ENCODE results near the gene MRTFA. TPM values are rescaled to one million over a fixed set of nuclear protein-coding genes. Genes with fewer than 3 reads are reported as not detected.
A peak's percentile ranks its signal among the peaks of the same experiment; 100 is the strongest.
"Not testable (repeated sequence)": the region's sequence is repeated elsewhere in the genome, so short reads cannot be mapped to it uniquely, and the experiment has no call there.

The MRTFA gene
- total RNA-seq, 2 experiments from 2014 or later, result 44.1 to 45.5 TPM

GRCh38 chr22:40383905-40384304, 252.6 kb downstream of the MRTFA start:
- Mint-ChIP-seq H3K27ac (no peak overlapping the region), H3K36me3 (no peaks in the 10 kb centered on the region), H3K4me3 (no peak overlapping the region), H3K27me3 (no peaks in the 10 kb centered on the region), H3K4me1 (ENCODE audit: low read depth) (peaks cover 52% of the 10 kb centered on the region), H3K9me3 (no peaks in the 10 kb centered on the region)
- ChIA-PET POLR2A (no interaction called here), CTCF (no interaction called here)
- DNase-seq, result no peak
- intact Hi-C loops (cut with micrococcal nuclease), result no loop called here

DNA sequence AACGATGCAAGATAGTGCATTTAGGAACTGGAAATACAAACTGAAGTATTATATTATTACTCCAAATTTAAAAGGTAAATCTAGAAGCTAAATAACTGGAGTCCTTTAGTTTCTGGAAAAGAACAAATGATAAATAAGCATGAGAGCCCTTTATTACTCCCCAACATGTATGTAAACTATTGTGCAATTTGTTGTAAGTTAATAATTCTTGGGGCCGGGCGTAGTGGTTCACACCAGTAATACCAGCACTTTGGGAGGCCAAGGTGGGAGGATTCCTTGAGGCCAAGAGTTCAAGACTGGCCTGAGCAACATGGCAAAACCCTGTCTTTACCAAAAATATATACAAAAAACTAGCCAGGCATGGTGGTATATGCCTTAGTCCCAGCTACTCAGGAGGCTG, 255.1 kb downstream of the MRTFA start:
- DNase-seq, result no peak
- no peaks in the 10 kb centered on the region for H3K9me3 Mint-ChIP-seq
- ChIA-PET POLR2A (no interaction called here), CTCF (interaction anchor here (0.7 to 0.9 kb wide), 2 partner anchors 84 to 265 kb away, joined by 3 read pairs; no protein-coding TSS in a partner anchor)
- no peak overlapping the region for H3K4me3 Mint-ChIP-seq
- H3K36me3 Mint-ChIP-seq, result no peaks in the 10 kb centered on the region
- intact Hi-C loops (cut with micrococcal nuclease), result no loop called here
- no peaks in the 10 kb centered on the region for H3K27me3 Mint-ChIP-seq
- no peak overlapping the region for H3K27ac Mint-ChIP-seq
- H3K4me1 Mint-ChIP-seq (ENCODE audit: low read depth), result peaks cover 38% of the 10 kb centered on the region

DNA sequence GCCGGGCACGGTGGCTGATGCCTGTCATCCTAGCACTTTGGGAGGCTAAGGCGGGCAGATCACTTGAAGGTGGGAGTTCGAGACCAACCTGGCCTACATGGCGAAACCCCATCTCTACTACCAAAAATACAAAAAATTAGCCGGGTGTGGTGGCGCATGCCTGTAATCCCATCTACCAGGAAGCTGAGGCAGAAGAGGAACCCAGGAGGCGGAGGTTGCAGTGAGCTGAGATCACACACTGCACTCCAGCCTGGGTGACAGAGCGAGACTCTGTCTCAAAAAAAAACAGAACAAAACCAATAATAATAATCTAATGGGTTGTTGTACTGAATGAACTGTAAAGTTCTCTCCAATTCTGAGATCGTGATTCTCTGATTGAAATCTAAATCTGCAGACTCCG, 258.1 kb downstream of the MRTFA start:
- CTCF ChIA-PET, result interaction anchor here (0.9 to 1.4 kb wide), 2 partner anchors 68 to 110 kb away, joined by 3 read pairs; no protein-coding TSS in a partner anchor
- H3K27me3 Mint-ChIP-seq; H3K4me3 Mint-ChIP-seq; H3K36me3 Mint-ChIP-seq; H3K9me3 Mint-ChIP-seq; intact Hi-C loops (cut with micrococcal nuclease); H3K27ac Mint-ChIP-seq; POLR2A ChIA-PET; DNase-seq: not testable (repeated sequence)
- peaks cover 13% of the 10 kb centered on the region for H3K4me1 Mint-ChIP-seq (ENCODE audit: low read depth)

DNA sequence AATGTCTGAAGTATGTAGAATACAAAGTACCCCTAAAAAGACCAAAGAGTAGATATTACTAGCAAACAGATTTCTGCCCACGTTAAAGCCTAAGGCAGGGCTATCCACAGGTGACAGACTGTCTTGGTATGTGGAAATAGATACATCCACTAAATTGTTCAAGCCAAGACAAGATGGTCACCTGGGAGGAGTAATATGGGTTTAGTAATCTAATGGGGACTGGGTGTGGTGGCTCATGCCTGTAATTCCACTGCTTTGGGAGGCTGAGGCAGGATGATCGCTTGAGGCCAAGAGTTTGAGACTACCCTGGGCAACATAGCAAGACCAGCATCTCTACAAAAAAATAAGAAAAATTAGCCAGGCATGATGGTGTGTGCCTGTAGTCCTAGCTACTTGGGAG, 258.6 kb downstream of the MRTFA start:
- ChIA-PET CTCF (interaction anchor here (0.6 to 0.9 kb wide), 3 partner anchors 7 to 69 kb away, joined by 3 to 4 read pairs (median 4); no protein-coding TSS in a partner anchor), POLR2A (no interaction called here)
- H3K9me3 Mint-ChIP-seq, result no peaks in the 10 kb centered on the region
- H3K4me1 Mint-ChIP-seq (ENCODE audit: low read depth), result peaks cover 15% of the 10 kb centered on the region
- no peak overlapping the region for H3K4me3 Mint-ChIP-seq
- H3K27me3 Mint-ChIP-seq, result no peaks in the 10 kb centered on the region
- intact Hi-C loops (cut with micrococcal nuclease), result no loop called here
- no peaks in the 10 kb centered on the region for H3K36me3 Mint-ChIP-seq
- H3K27ac Mint-ChIP-seq, result no peak overlapping the region
- DNase-seq, result no peak

GRCh38 chr22:40376149-40376548, 260.4 kb downstream of the MRTFA start:
- no peak overlapping the region for H3K4me3 Mint-ChIP-seq
- intact Hi-C loops (cut with micrococcal nuclease), result no loop called here
- no peak for DNase-seq
- H3K27me3 Mint-ChIP-seq, result no peaks in the 10 kb centered on the region
- H3K9me3 Mint-ChIP-seq, result no peaks in the 10 kb centered on the region
- H3K27ac Mint-ChIP-seq, result no peak overlapping the region
- peaks cover 26% of the 10 kb centered on the region for H3K4me1 Mint-ChIP-seq (ENCODE audit: low read depth)
- CTCF ChIA-PET, result no interaction called here
- peaks cover 2% of the 10 kb centered on the region for H3K36me3 Mint-ChIP-seq
- POLR2A ChIA-PET, result interaction anchor here (0.6 kb wide), 1 partner anchor 36 kb away, joined by 3 read pairs; no protein-coding TSS in a partner anchor

DNA sequence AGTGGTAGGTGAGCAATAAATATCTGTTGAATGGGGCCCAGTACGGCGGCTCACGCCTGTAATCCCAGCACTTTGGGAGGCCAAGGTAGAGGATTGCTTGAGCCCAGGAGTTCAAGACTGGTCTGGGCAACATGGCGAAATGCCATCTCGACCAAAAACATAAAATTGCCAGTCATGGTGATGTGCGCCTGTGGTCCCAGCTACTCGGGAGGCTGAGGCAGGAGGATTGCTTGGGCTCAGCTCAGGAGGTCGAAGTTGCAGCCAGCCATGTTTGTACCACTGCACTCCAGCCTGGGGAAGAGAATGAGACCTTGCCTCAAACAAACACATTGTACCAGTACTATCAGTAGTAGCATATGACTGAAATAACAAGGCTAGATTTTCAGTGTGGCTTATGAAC, 262.0 kb downstream of the MRTFA start:
- no peaks in the 10 kb centered on the region for H3K9me3 Mint-ChIP-seq
- ChIA-PET CTCF (interaction anchor here (0.7 kb wide), 1 partner anchor 63 kb away, joined by 3 read pairs; no protein-coding TSS in a partner anchor), POLR2A (interaction anchor here (1.0 kb wide), 1 partner anchor 30 kb away, joined by 3 read pairs; no protein-coding TSS in a partner anchor)
- intact Hi-C loops (cut with micrococcal nuclease), result no loop called here
- no peaks in the 10 kb centered on the region for H3K27me3 Mint-ChIP-seq
- no peak overlapping the region for H3K4me3 Mint-ChIP-seq
- H3K36me3 Mint-ChIP-seq, result peaks cover 2% of the 10 kb centered on the region
- peaks cover 30% of the 10 kb centered on the region for H3K4me1 Mint-ChIP-seq (ENCODE audit: low read depth)
- H3K27ac Mint-ChIP-seq, result no peak overlapping the region
- no peak for DNase-seq

GRCh38 chr22:40368836-40369235, 267.7 kb downstream of the MRTFA start:
- Mint-ChIP-seq H3K27ac (peak overlapping the region; percentile 23), H3K4me3 (no peak overlapping the region), H3K27me3 (no peaks in the 10 kb centered on the region), H3K4me1 (ENCODE audit: low read depth) (peaks cover 23% of the 10 kb centered on the region), H3K9me3 (no peaks in the 10 kb centered on the region), H3K36me3 (peaks cover 41% of the 10 kb centered on the region)
- no peak for DNase-seq
- POLR2A ChIA-PET, result no interaction called here
- intact Hi-C loops (cut with micrococcal nuclease), result no loop called here
- CTCF ChIA-PET, result no interaction called here

DNA sequence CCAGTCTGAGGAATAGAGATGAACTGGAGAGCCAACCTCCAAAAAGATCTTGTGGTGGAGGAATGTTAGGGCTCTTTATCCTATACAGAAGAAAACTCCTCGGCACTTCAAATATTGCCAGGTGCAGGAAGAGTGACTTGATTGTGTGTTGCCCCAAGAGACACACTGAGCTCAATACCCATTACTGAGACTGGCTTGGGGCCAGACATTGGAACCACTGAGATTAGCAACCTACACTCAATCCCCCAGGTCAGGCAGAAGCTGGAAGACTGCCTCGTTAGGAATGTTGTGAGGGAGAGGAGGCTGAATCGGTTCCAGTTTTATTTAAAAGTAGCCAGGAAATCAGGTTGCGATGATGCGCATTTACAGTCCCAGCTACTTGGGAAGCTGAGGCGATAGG, 268.5 kb downstream of the MRTFA start:
- CTCF ChIA-PET, result no interaction called here
- no peaks in the 10 kb centered on the region for H3K27me3 Mint-ChIP-seq
- H3K4me3 Mint-ChIP-seq, result no peak overlapping the region
- no peaks in the 10 kb centered on the region for H3K9me3 Mint-ChIP-seq
- intact Hi-C loops (cut with micrococcal nuclease), result no loop called here
- peaks cover 48% of the 10 kb centered on the region for H3K36me3 Mint-ChIP-seq
- POLR2A ChIA-PET, result interaction anchor here (0.9 kb wide), 1 partner anchor 248 kb away, joined by 5 read pairs; no protein-coding TSS in a partner anchor
- DNase-seq, result no peak
- no peak overlapping the region for H3K27ac Mint-ChIP-seq
- H3K4me1 Mint-ChIP-seq (ENCODE audit: low read depth), result peaks cover 20% of the 10 kb centered on the region

DNA sequence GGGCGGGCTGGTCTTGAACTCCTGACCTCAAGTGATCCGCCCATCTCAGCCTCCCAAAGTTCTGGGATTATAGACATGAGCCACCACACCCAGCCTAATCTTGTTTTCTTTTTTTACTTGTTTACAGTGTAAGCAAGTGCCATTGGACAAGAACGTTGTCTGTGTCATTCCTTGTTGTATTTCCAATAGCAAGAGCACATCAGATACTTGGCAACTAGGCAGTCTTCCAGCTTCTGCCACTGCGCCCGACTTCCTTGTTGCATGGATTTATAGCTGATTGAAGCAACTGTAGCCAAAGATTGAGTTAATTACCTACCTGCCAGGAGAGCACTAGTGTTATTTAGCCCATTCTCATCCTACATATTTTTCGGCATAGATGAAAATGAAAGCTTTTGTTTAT, 269.2 kb downstream of the MRTFA start:
- ChIA-PET POLR2A (interaction anchor here (0.9 kb wide), 1 partner anchor 247 kb away, joined by 5 read pairs; no protein-coding TSS in a partner anchor), CTCF (no interaction called here)
- Mint-ChIP-seq H3K4me3 (no peak overlapping the region), H3K36me3 (peaks cover 55% of the 10 kb centered on the region), H3K27me3 (no peaks in the 10 kb centered on the region), H3K27ac (no peak overlapping the region), H3K4me1 (ENCODE audit: low read depth) (peaks cover 14% of the 10 kb centered on the region), H3K9me3 (no peaks in the 10 kb centered on the region)
- DNase-seq, result no peak
- intact Hi-C loops (cut with micrococcal nuclease), result no loop called here

DNA sequence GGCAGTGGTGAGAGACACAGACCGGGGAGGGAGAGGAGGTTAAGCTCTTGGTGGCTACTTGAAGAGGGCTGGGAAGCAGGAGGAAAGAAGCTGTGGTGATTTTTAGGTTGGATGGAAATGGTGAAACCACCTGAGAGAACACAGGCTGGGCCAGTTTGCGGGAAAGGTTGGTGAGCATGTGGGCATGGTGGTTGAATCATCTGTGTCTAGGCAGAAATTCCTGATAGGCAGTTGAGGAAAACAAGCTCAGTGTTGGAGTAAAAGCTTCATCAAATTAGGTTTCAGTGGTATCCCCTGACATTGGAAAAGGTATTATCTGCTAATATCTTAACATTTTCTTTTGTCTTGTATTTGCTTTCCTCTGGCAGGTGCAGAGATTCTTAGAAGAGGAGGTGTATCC, 270.5 kb downstream of the MRTFA start:
- ChIA-PET POLR2A (interaction anchor here (0.9 kb wide), 1 partner anchor 334 kb away, joined by 4 read pairs; no protein-coding TSS in a partner anchor), CTCF (interaction anchor here (0.8 to 1.8 kb wide), 4 partner anchors 18 to 341 kb away, joined by 3 to 4 read pairs (median 4); no protein-coding TSS in a partner anchor)
- H3K9me3 Mint-ChIP-seq, result no peaks in the 10 kb centered on the region
- peaks cover 4% of the 10 kb centered on the region for H3K4me1 Mint-ChIP-seq (ENCODE audit: low read depth)
- H3K27ac Mint-ChIP-seq, result peak overlapping the region; percentile 42
- no peak overlapping the region for H3K4me3 Mint-ChIP-seq
- no peak for DNase-seq
- intact Hi-C loops (cut with micrococcal nuclease), result no loop called here
- peaks cover 65% of the 10 kb centered on the region for H3K36me3 Mint-ChIP-seq
- H3K27me3 Mint-ChIP-seq, result no peaks in the 10 kb centered on the region

GRCh38 chr22:40364431-40364830, 272.1 kb downstream of the MRTFA start:
- H3K9me3 Mint-ChIP-seq, result no peaks in the 10 kb centered on the region
- H3K4me3 Mint-ChIP-seq, result no peak overlapping the region
- H3K4me1 Mint-ChIP-seq (ENCODE audit: low read depth), result no peaks in the 10 kb centered on the region
- CTCF ChIA-PET, result no interaction called here
- no peaks in the 10 kb centered on the region for H3K27me3 Mint-ChIP-seq
- H3K27ac Mint-ChIP-seq, result peak overlapping the region; percentile 66
- peaks cover 74% of the 10 kb centered on the region for H3K36me3 Mint-ChIP-seq
- POLR2A ChIA-PET, result interaction anchor here (0.6 kb wide), 1 partner anchor 66 kb away, joined by 4 read pairs; no protein-coding TSS in a partner anchor
- no peak for DNase-seq
- intact Hi-C loops (cut with micrococcal nuclease), result no loop called here

DNA sequence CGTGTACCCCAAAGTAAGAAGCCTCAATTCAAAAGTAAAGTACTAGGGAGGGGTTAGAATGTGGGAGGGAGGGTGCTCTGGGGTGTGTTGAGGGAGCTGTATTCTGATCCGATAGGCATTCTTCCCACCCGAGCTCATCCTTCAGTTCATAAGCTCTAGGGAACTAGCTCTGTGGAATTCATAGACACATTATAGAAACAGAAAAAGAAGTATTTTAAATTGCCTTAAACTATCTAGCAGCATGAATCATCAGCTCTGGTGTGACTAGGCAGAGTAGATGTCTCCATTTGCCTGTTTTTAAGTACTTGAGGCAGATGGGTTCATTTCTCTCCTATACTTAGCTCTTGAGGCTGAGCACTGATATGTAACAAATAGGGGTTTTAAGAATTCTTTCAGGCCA, 273.5 kb downstream of the MRTFA start:
- intact Hi-C loops (cut with micrococcal nuclease), result no loop called here
- Mint-ChIP-seq H3K9me3 (no peaks in the 10 kb centered on the region), H3K4me3 (no peak overlapping the region), H3K36me3 (peaks cover 81% of the 10 kb centered on the region), H3K4me1 (ENCODE audit: low read depth) (no peaks in the 10 kb centered on the region), H3K27me3 (no peaks in the 10 kb centered on the region), H3K27ac (no peak overlapping the region)
- DNase-seq, result no peak
- POLR2A ChIA-PET, result no interaction called here
- CTCF ChIA-PET, result no interaction called here

DNA sequence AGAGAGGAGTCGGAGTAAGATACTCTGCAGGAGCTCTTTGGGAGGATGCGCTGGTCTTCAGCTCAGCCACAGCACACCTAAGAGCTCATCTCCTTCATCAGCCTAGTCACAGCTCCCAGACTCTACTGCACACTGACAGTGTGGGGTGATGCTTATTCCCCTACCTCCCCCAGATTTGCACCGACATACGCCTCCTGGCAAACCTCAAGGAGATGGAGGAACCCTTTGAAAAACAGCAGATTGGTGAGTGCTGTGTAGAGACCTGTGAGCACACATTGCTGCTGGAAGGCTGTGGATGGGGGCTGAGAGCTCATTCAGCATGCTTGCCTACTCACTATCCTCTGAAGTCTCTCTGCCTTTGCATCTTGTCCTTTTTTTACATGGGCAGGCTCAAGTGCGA, 275.4 kb downstream of the MRTFA start:
- Mint-ChIP-seq H3K9me3 (no peaks in the 10 kb centered on the region), H3K4me1 (ENCODE audit: low read depth) (no peaks in the 10 kb centered on the region), H3K27ac (no peak overlapping the region), H3K4me3 (no peak overlapping the region), H3K27me3 (no peaks in the 10 kb centered on the region), H3K36me3 (peaks cover 69% of the 10 kb centered on the region)
- DNase-seq, result no peak
- POLR2A ChIA-PET, result no interaction called here
- CTCF ChIA-PET, result interaction anchor here (0.8 to 1.4 kb wide), 2 partner anchors 13 kb away, joined by 3 read pairs; no protein-coding TSS in a partner anchor
- intact Hi-C loops (cut with micrococcal nuclease), result no loop called here

Data from activated CD4-positive, alpha-beta memory T cell treated with anti-CD3 and anti-CD28 coated beads for 36 hours (primary cell).